Ascending aorta (tissue), 2 donors: ENCODE data around the gene SDHA. TPM values are rescaled to one million over a fixed set of nuclear protein-coding genes. Genes with fewer than 3 reads are reported as not detected.

Experiments used
- DNase-seq, 2 donors: peaks; one replicate each; pipeline ENCODE4 v3.0.0-alpha.2; 2019; ENCODE audit warnings: low spot score in 2 of 2
- H3K27ac ChIP-seq, 2 donors: fragments of 200-600 bp; sonication (generic); one replicate each; pipeline ENCODE4 v1.5.1; 2016 to 2017; ENCODE audit warnings: mild to moderate bottlenecking in 1 of 2
- H3K27me3 ChIP-seq: fragments of 200-600 bp; sonication (generic); one replicate; pipeline ENCODE4 v1.5.1; 2017
- H3K36me3 ChIP-seq, 2 donors: fragments of 200-600 bp; sonication (generic); one replicate each; pipeline ENCODE4 v1.5.1; 2016
- H3K4me1 ChIP-seq, 2 donors: fragments of 200-600 bp; sonication (generic); one replicate each; pipeline ENCODE4 v1.5.1; 2016 to 2017; ENCODE audit warnings: mild to moderate bottlenecking in 1 of 2
- H3K4me3 ChIP-seq, 2 donors: fragments of 200-600 bp; sonication (generic); one replicate each; pipeline ENCODE4 v1.5.1; 2016 to 2017; ENCODE audit warnings: mild to moderate bottlenecking in 1 of 2
- H3K9me3 ChIP-seq, 2 donors: fragments of 200-600 bp; sonication (generic); one replicate each; pipeline ENCODE4 v1.5.1; 2016
- intact Hi-C: fragments of 100-400 bp; cut with DNase I; formaldehyde crosslinking; loops from one replicate; pipeline ENCODE4 v1.15.1; 2023
- total RNA-seq: library from RNA; depleted of rRNA; stranded (reverse); fragments of >200 nt; gene quantifications from one replicate; pipeline ENCODE4 v1.1.0, GENCODE V29; 2016
- TF ChIP-seq, protein P1 (sequence below), 3 experiments: fragments of 200-600 bp in 2 of 3; fragments of 450-650 bp in 1 of 3; sonication (generic) in 2 of 3; IDR thresholded peaks; one replicate each; pipeline ENCODE4 v1.5.1; 2016 to 2019; ENCODE audit warnings: antibody characterized with exemption in 3 of 3, mild to moderate bottlenecking in 1 of 3, moderate library complexity in 1 of 3

Gene SDHA
- total RNA-seq, 1 donor from 2014 or later = 41.1 TPM

- intact Hi-C loops = no loop called here
- H3K27ac ChIP-seq = no peak overlapping the region
- no peaks in the 10 kb centered on the region for H3K4me1 ChIP-seq
- TF ChIP-seq, protein P1, sequence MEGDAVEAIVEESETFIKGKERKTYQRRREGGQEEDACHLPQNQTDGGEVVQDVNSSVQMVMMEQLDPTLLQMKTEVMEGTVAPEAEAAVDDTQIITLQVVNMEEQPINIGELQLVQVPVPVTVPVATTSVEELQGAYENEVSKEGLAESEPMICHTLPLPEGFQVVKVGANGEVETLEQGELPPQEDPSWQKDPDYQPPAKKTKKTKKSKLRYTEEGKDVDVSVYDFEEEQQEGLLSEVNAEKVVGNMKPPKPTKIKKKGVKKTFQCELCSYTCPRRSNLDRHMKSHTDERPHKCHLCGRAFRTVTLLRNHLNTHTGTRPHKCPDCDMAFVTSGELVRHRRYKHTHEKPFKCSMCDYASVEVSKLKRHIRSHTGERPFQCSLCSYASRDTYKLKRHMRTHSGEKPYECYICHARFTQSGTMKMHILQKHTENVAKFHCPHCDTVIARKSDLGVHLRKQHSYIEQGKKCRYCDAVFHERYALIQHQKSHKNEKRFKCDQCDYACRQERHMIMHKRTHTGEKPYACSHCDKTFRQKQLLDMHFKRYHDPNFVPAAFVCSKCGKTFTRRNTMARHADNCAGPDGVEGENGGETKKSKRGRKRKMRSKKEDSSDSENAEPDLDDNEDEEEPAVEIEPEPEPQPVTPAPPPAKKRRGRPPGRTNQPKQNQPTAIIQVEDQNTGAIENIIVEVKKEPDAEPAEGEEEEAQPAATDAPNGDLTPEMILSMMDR (IDR thresholded peaks at IDR 0.05) = no peak
- no peak overlapping the region for H3K4me3 ChIP-seq
- peak in 1 of 2 donors; percentile 57 for DNase-seq
- peaks cover 18 to 33% of the 10 kb centered on the region in 2 donors for H3K36me3 ChIP-seq
- H3K27me3 ChIP-seq = no peaks in the 10 kb centered on the region
- H3K9me3 ChIP-seq = no peaks in the 10 kb centered on the region
Measured at GRCh38 chr5:203246-203930, 14.7 kb upstream of the SDHA start.

DNA sequence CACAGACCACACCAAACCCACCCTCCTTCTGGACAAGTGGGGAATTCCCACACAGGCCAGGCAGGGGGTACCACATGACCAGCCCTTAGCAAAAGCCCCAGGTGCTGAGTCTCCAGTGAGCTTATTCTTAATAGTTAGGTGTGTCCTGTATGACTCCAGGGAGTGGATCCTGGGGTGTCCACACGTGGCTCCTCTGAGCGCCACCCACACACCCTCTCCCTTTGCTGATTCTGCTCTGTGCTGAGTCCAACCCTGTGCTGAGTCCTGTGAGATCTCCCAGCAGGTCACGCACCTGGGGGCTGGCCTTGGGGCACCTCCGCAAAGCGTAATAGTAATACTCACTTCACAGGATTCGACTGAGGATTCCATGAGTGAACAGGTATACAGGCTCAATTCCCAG lies 14.1 kb upstream of the SDHA start:
- peaks cover 18 to 31% of the 10 kb centered on the region in 2 donors for H3K36me3 ChIP-seq
- TF ChIP-seq, protein P1 (IDR thresholded peaks at IDR 0.05) = no peak

GRCh38 chr5:204462-204861 lies 13.7 kb upstream of the SDHA start:
- TF ChIP-seq, protein P1 (IDR thresholded peaks at IDR 0.05) = no peak
- no peak for DNase-seq
- no peaks in the 10 kb centered on the region for H3K27me3 ChIP-seq
- intact Hi-C loops = no loop called here
- no peaks in the 10 kb centered on the region for H3K4me1 ChIP-seq
- no peak overlapping the region for H3K4me3 ChIP-seq
- peaks cover 18 to 28% of the 10 kb centered on the region in 2 donors for H3K36me3 ChIP-seq
- H3K27ac ChIP-seq = no peak overlapping the region
- H3K9me3 ChIP-seq = no peaks in the 10 kb centered on the region

More for the DNA sequence above, 14.1 kb upstream of the SDHA start:
- Histone ChIP-seq H3K9me3 (no peaks in the 10 kb centered on the region), H3K4me1 (no peaks in the 10 kb centered on the region), H3K27ac (no peak overlapping the region), H3K27me3 (no peaks in the 10 kb centered on the region), H3K4me3 (no peak overlapping the region)
- intact Hi-C loops = no loop called here
- DNase-seq = no peak

- peaks cover 18 to 28% of the 10 kb centered on the region in 2 donors for H3K36me3 ChIP-seq
- H3K4me1 ChIP-seq = no peaks in the 10 kb centered on the region
- peak in 1 of 2 donors; percentile 25 for DNase-seq
- no peaks in the 10 kb centered on the region for H3K9me3 ChIP-seq
- intact Hi-C loops = no loop called here
- H3K4me3 ChIP-seq = no peak overlapping the region
- H3K27me3 ChIP-seq = no peaks in the 10 kb centered on the region
- TF ChIP-seq, protein P1 (IDR thresholded peaks at IDR 0.05) = no peak
- H3K27ac ChIP-seq = no peak overlapping the region
Measured at GRCh38 chr5:204966-205670, 13.0 kb upstream of the SDHA start.

DNA sequence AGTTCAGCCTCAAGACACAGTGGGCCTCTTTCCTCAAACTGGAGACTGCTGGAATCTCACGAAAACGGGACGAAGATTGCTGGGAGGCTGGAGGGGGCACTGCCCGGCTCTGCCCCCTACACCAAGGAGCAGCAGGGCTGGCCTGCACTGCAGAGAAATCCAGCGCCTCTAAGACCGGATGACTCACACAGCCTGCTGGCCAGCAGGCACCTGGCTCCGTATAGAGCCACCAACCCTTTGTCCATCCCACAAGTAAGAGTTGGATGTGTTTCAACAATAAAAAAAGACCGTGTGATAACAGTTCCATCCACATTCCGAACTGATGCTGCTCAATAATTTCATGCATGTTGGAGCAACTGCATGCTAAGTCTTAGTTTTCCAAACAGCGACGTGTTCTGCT lies 11.7 kb upstream of the SDHA start:
- TF ChIP-seq, protein P1 (IDR thresholded peaks at IDR 0.05) = no peak
- Histone ChIP-seq H3K27me3 (no peaks in the 10 kb centered on the region), H3K4me3 (no peak overlapping the region), H3K4me1 (no peaks in the 10 kb centered on the region), H3K36me3 (peaks cover 18 to 28% of the 10 kb centered on the region in 2 donors), H3K27ac (no peak overlapping the region), H3K9me3 (no peaks in the 10 kb centered on the region)
- intact Hi-C loops = no loop called here
- no peak for DNase-seq
